Transverse colon (tissue), 3 donors: ENCODE measurements around the gene ZNF609.

ENCODE experiments used
- CTCF ChIP-seq, 5 experiments: fragments of 200-600 bp in 3 of 5; fragments of 450-650 bp in 2 of 5; sonication (generic) in 3 of 5; IDR thresholded peaks; 1 replicate in 2 of 5; 2 replicates in 3 of 5; pipeline ENCODE4 v1.5.1; 2016 to 2017; ENCODE audit warnings: antibody characterized with exemption in 5 of 5, inconsistent platforms in 3 of 5, mild to moderate bottlenecking in 2 of 5, moderate library complexity in 1 of 5
- EP300 ChIP-seq: sonication (generic); formaldehyde crosslinking; IDR thresholded peaks from one replicate; pipeline ENCODE4 v1.6.1; 2017; ENCODE audit warnings: antibody characterized with exemption, low read depth
- POLR2A ChIP-seq: fragments of 450-650 bp; IDR thresholded peaks from one replicate; pipeline ENCODE4 v1.6.1; 2016; ENCODE audit warnings: antibody characterized with exemption, mild to moderate bottlenecking, moderate library complexity

DNA sequence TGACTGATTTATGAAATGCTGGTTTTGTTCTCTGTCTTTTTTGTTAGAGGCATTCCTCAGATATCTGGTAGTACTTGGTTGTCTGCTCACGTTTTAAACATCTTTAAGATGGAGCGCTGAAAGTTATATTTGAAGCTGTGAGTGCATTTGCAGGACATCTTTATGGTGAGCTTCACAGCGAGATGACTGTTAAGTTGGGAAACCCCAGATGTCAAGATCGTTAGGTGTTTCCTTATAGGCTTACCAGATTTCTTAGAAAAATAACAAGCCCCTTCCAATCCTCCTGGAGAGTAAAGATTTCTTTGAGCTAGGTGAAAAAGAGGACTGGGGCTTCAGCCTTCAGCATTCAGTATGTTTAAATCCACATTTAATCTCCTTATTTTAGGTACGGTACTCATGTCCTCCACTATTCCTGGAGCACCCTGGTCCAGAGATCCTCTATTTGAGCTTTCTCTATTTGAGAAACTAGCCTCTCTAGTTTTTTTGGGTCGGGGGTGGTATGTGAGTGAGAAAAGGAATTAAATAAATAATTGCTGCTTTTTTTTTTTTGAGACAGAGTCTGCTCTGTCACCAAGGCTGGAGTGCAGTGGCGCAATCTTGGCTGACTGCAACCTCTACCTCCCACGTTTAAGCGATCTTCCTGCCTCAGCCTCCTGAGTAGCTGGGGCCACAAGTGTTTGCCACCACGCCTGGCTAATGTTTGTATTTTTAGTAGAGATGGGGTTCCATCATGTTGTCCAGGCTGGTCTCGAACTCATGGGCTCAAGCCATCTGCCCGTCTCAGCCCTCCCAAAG is 72.3 kb downstream of the ZNF609 start:
- TF ChIP-seq POLR2A = no peak
- no peak for TF ChIP-seq EP300
- no peak for TF ChIP-seq CTCF (IDR thresholded peaks at IDR 0.05)
